HG02970 (cell line): ENCODE results near the gene PLAC8L1.

ENCODE experiments used
- ATAC-seq: cut with Tn5 transposase; IDR thresholded peaks from one replicate; pipeline ENCODE4 v1.9.1; 2021; ENCODE audit warnings: mild to moderate bottlenecking, moderate library complexity, moderate number of reproducible peaks; ENCODE audit not compliant: unreplicated experiment, low FRiP score

The PLAC8L1 gene

GRCh38 chr5:146048994-146049703, 56.2 kb downstream of the PLAC8L1 start:
- no peak for ATAC-seq

GRCh38 chr5:146047396-146047795, 58.0 kb downstream of the PLAC8L1 start:
- ATAC-seq, result no peak

GRCh38 chr5:146043722-146044121, 61.7 kb downstream of the PLAC8L1 start:
- ATAC-seq, result no peak

GRCh38 chr5:146042628-146043279, 62.6 kb downstream of the PLAC8L1 start:
- no peak for ATAC-seq

GRCh38 chr5:146041180-146041789, 64.1 kb downstream of the PLAC8L1 start:
- ATAC-seq, result no peak

GRCh38 chr5:146040527-146040926, 64.8 kb downstream of the PLAC8L1 start:
- no peak for ATAC-seq

GRCh38 chr5:146039420-146039819, 66.0 kb downstream of the PLAC8L1 start:
- ATAC-seq, result no peak

- ATAC-seq, result no peak
Observed at GRCh38 chr5:146034605-146035004, 70.8 kb downstream of the PLAC8L1 start.
